Mesendoderm (in vitro differentiated cells): ENCODE results near the gene SIX5.
A peak's percentile ranks its signal among the peaks of the same experiment; 100 is the strongest.
"Not testable (repeated sequence)": the region's sequence is repeated elsewhere in the genome, so short reads cannot be mapped to it uniquely, and the experiment has no call there.

Experiments used
- DNase-seq: peaks from one replicate; pipeline ENCODE4 v3.0.0; 2013
- H2AK5ac ChIP-seq: 2 replicates; pipeline ENCODE4 v1.6.1; 2013; ENCODE audit warnings: low read length, inconsistent platforms
- H2BK120ac ChIP-seq: 2 replicates; pipeline ENCODE4 v1.6.1; 2013; ENCODE audit warnings: low read depth, mild to moderate bottlenecking, low read length, moderate library complexity, mixed read lengths
- H2BK15ac ChIP-seq: replicated peaks from 2 replicates; pipeline ENCODE4 v1.6.1; 2013; ENCODE audit warnings: low read depth, mild to moderate bottlenecking, moderate library complexity
- H2BK5ac ChIP-seq: 2 replicates; pipeline ENCODE4 v1.6.1; 2013; ENCODE audit warnings: low read length, inconsistent platforms
- H3K18ac ChIP-seq: 2 replicates; pipeline ENCODE4 v1.6.1; 2013; ENCODE audit warnings: mild to moderate bottlenecking, low read length, mixed read lengths
- H3K23ac ChIP-seq: one replicate; pipeline ENCODE4 v1.6.1; 2013; ENCODE audit warnings: low read length
- H3K27ac ChIP-seq: 2 replicates; pipeline ENCODE4 v1.5.1; 2013; ENCODE audit warnings: low read depth, mild to moderate bottlenecking, inconsistent platforms, low read length, moderate library complexity
- H3K27me3 ChIP-seq: 2 replicates; pipeline ENCODE4 v1.6.1; 2013; ENCODE audit warnings: low read length, control low read depth, mild to moderate bottlenecking, inconsistent platforms; ENCODE audit not compliant: insufficient read depth, poor library complexity
- H3K36me3 ChIP-seq: 2 replicates; pipeline ENCODE4 v1.6.1; 2013; ENCODE audit warnings: low read length, inconsistent platforms; ENCODE audit not compliant: control insufficient read depth, insufficient read depth
- H3K4ac ChIP-seq: one replicate; pipeline ENCODE4 v1.6.1; 2013; ENCODE audit warnings: low read depth, mild to moderate bottlenecking, low read length, moderate library complexity
- H3K4me1 ChIP-seq: 2 replicates; pipeline ENCODE4 v1.6.1; 2013; ENCODE audit warnings: low read depth, low read length, inconsistent platforms; ENCODE audit not compliant: control insufficient read depth
- H3K4me2 ChIP-seq: 2 replicates; pipeline ENCODE4 v1.6.1; 2013; ENCODE audit warnings: low read length
- H3K4me3 ChIP-seq: 2 replicates; pipeline ENCODE4 v1.5.1; 2013; ENCODE audit warnings: mild to moderate bottlenecking, low read length
- H3K56ac ChIP-seq: one replicate; pipeline ENCODE4 v1.6.1; 2013; ENCODE audit warnings: low read length
- H3K79me1 ChIP-seq: 2 replicates; pipeline ENCODE4 v1.6.1; 2013; ENCODE audit warnings: low read length, inconsistent platforms
- H3K79me2 ChIP-seq: 2 replicates; pipeline ENCODE4 v1.6.1; 2013; ENCODE audit warnings: mild to moderate bottlenecking, low read length; ENCODE audit not compliant: control insufficient read depth, insufficient read depth
- H3K9ac ChIP-seq: 2 replicates; pipeline ENCODE4 v1.6.1; 2013; ENCODE audit warnings: low read length, inconsistent platforms
- H4K5ac ChIP-seq: one replicate; pipeline ENCODE4 v1.6.1; 2013; ENCODE audit warnings: low read length
- H4K8ac ChIP-seq: one replicate; pipeline ENCODE4 v1.6.1; 2013; ENCODE audit warnings: low read depth, mild to moderate bottlenecking, control low read depth, low read length, moderate library complexity
- WGBS: extraction: QIAGEN DNeasy Blood & Tissue Kit; methylation state at CpG from one replicate; pipeline ENCODE4 v1.1.7; 2013; ENCODE audit warnings: low lambda C conversion rate, missing lambda C conversion rate; ENCODE audit not compliant: insufficient coverage; ENCODE audit errors: extremely low coverage; 5-methylcytosine and 5-hydroxymethylcytosine counted together

Gene SIX5

DNA sequence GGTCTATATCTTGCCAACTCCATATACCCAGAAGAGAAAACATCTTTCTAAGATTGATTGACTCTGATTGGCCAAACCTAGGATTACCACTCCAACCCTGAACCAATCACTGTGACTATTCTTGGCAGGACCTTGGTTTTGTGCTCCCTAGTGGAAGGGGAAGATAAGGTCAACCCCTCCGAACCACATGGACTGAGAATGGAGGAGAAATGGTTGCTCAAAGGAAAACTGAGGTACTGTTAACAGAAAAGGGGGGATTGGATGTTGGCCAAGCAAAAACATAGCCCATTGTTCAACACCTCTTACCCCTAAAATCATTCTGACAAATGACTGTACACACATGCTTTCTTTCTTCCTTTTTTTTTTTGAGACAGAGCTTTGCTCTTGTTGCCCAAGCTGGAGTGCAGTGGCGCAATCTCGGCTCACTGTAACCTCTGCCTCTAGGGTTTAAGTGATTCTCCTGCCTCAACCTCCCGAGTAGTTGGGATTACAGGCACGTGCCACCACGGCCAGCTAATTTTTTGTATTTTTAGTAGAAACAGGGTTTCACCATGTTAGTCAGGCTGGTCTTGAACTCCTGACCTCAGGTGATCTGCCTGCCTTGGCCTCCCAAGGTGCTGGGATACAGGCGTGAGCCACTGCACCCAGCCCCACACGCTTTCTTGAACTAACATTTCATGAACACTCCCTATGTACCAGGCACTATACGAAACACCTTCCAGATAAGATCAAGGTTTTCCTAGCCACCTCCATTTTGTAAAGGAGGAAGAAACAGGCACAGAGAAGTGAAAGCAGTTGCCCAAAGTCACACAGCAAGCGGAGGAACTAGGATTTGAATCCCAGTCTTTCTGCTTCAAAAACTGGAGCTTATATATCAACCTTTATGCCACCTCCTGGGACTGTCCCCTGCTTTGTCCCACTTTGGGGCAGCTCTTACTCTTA lies 29.3 kb downstream of the SIX5 start:
- Histone ChIP-seq H3K4me2 (no peak overlapping the region), H3K4ac (no peak overlapping the region), H4K5ac (no peak overlapping the region), H3K27me3 (no peaks in the 10 kb centered on the region), H3K4me3 (no peak overlapping the region), H2BK120ac (no peak overlapping the region), H3K27ac (no peak overlapping the region), H3K4me1 (no peaks in the 10 kb centered on the region), H3K79me1 (no peaks in the 10 kb centered on the region), H3K56ac (no peak overlapping the region), H3K23ac (no peak overlapping the region), H3K18ac (no peak overlapping the region), H3K79me2 (no peaks in the 10 kb centered on the region), H3K9ac (no peak overlapping the region), H4K8ac (no peak overlapping the region), H3K36me3 (no peaks in the 10 kb centered on the region), H2BK15ac (no peak overlapping the region), H2BK5ac (no peak overlapping the region), H2AK5ac (no peak overlapping the region)
- DNase-seq: no peak
- WGBS: no CpG with 5 or more reads among the region's 10 CpGs

DNA sequence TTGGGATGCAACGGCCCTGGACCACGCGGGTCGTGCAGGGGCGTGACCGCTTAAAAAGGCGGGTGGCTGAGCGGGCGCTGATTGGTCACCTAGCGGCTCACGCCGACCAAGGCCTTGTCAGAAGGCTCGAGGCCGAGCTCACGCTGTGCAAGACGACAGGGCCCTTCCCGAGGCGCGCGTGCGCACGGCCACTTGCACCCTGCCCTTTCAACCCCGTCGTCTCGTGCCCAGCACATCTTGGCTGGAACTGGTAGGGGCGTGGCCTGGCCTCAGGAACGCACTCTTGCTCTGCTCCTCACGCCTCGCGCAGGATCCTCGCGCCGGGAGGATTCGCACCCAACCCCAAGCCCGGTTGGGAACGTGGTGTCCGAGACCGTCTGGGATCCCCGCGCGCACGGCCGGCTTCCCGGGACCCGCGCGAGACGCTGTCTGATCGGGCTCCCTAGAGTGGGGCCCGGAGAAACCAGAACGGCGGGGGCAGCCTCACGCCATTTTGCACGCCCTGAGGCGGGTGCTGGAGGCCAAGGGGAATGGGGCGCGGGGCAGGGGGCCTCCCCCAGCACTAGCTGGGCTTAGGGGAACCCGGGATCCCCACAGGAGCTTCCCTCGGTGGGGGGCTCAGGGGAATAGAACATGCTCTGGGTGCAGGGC lies 35.8 kb downstream of the SIX5 start, which contains the start of gene MEIOSIN:
MEIOSIN (plus strand) TSS at position 280 of the 651 bp plus-strand sequence. CDS start 1,938 bp downstream, outside the sequence.
- no peak within 1 kb of the TSS for H2BK15ac ChIP-seq
- H3K79me1 ChIP-seq: peaks cover 10% of the 10 kb centered on the region
- peak within 1 kb of the TSS; percentile 30 for H3K56ac ChIP-seq
- H3K4me3 ChIP-seq: no peak within 1 kb of the TSS
- no peak within 1 kb of the TSS for H3K27ac ChIP-seq
- no peak within 1 kb of the TSS for H4K5ac ChIP-seq
- no peak within 1 kb of the TSS for H3K18ac ChIP-seq
- H3K9ac ChIP-seq: no peak within 1 kb of the TSS
- H2AK5ac ChIP-seq: no peak within 1 kb of the TSS
- H3K4me1 ChIP-seq: no peaks in the 10 kb centered on the region
- H3K4ac ChIP-seq: no peak within 1 kb of the TSS
- H3K23ac ChIP-seq: no peak within 1 kb of the TSS
- H3K36me3 ChIP-seq: no peaks in the 10 kb centered on the region
- no peak within 1 kb of the TSS for H2BK120ac ChIP-seq
- H3K27me3 ChIP-seq: no peaks in the 10 kb centered on the region
- H4K8ac ChIP-seq: no peak within 1 kb of the TSS
- WGBS: no CpG with 5 or more reads among the region's 59 CpGs
- peaks cover 13% of the 10 kb centered on the region for H3K79me2 ChIP-seq
- no peak within 1 kb of the TSS for H2BK5ac ChIP-seq
- H3K4me2 ChIP-seq: no peak within 1 kb of the TSS
- DNase-seq: no peak

DNA sequence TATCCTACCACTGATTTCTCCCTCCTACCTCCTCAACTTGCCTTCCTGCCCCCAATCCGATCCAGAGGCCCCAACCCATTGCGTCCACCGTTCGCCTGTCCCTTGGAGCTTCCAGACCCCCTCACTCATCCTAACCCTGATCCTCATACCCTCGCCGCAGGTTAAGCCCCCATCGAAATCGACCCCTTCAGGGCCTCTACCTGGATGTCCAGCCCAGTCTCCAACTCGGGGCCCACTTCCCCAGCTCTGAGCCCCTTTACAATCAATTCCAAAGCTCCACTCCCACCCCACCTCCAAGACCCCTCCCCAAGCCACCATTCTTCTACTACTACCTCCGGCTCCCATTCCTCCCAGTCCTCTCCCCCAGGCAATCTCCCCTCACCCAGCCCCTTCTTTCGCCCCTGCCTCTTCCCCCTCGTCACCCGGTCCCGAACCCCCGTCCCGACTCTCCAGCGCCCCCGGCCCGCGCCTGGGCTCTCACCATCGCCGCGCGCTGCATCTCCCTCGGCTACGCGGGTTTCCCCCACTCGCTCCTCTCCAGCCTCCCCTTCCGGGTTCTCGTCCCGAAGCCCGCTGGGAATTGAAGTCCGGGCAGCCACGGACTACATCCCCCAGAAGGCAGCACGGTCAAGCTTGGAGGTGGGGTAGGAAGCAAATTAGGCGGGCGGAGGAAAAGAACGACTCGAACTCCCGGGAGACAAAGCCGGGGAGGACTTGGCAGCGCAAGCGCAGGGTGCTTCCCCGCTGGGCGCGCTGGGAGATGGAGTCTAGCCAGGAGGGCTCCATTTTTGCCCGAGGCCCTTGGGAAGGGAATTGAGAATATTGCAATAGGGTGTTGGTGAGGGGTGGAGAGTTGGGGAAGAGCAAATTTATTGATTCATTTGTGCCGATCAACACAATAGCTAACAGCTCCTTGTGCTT lies 38.4 kb downstream of the SIX5 start, which contains the start of gene FBXO46:
FBXO46 (minus strand) TSS at position 529 of the 921 bp plus-strand sequence. CDS start 17,401 bp downstream, outside the sequence.
- Histone ChIP-seq H2BK120ac (no peak within 1 kb of the TSS), H3K4me1 (no peaks in the 10 kb centered on the region), H3K36me3 (no peaks in the 10 kb centered on the region), H2BK15ac (no peak within 1 kb of the TSS), H3K27me3 (no peaks in the 10 kb centered on the region), H3K18ac (peak within 1 kb of the TSS; percentile 89), H2BK5ac (peak within 1 kb of the TSS; percentile 13), H3K4me2 (peak within 1 kb of the TSS; percentile 96), H3K23ac (peak within 1 kb of the TSS; percentile 6), H2AK5ac (no peak within 1 kb of the TSS), H3K27ac (peak within 1 kb of the TSS; percentile 33), H3K4me3 (peak within 1 kb of the TSS; percentile 71), H3K56ac (peak within 1 kb of the TSS; percentile 96), H4K5ac (no peak within 1 kb of the TSS), H3K79me2 (peaks cover 24% of the 10 kb centered on the region), H3K79me1 (peaks cover 16% of the 10 kb centered on the region), H3K4ac (peak within 1 kb of the TSS; percentile 78), H3K9ac (peak within 1 kb of the TSS; percentile 95), H4K8ac (no peak within 1 kb of the TSS)
- peak; percentile 99 for DNase-seq
- no CpG with 5 or more reads among the region's 48 CpGs for WGBS

DNA sequence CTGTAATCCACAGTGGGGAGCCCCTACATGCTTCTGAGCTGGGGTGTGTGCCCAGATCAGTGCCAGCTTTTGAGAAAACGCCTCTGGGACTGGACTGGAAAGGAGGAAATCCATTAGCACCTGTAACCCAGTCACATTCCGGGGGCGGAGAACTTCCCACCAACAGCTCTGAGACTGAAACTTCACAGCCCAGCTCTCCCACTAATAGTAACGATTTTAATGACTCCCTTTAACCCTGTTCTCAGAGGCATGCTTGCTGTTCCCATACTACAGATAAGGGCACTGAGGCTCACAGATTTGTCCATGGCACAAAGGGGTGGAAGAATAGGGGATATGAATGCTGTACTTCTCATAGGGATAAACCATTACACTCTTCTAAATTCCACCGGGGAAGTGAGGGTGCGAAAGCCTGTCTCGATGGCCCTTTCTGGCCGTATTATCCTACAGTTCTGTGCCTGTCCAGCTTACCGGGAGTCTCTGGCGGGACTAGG lies 39.2 kb downstream of the SIX5 start:
- no CpG with 5 or more reads among the region's 10 CpGs for WGBS
- Histone ChIP-seq H2AK5ac (no peak overlapping the region), H3K4me1 (no peaks in the 10 kb centered on the region), H3K79me2 (peaks cover 24% of the 10 kb centered on the region), H3K4me3 (peak overlapping the region; percentile 71), H3K4me2 (peak overlapping the region; percentile 96), H3K23ac (peak overlapping the region; percentile 6), H3K79me1 (peaks cover 16% of the 10 kb centered on the region), H3K36me3 (no peaks in the 10 kb centered on the region), H2BK120ac (no peak overlapping the region), H3K27ac (peak overlapping the region; percentile 33), H4K8ac (no peak overlapping the region), H3K27me3 (no peaks in the 10 kb centered on the region), H2BK5ac (no peak overlapping the region), H2BK15ac (no peak overlapping the region), H3K56ac (peak overlapping the region; percentile 96), H4K5ac (no peak overlapping the region), H3K4ac (no peak overlapping the region), H3K18ac (peak overlapping the region; percentile 89), H3K9ac (peak overlapping the region; percentile 95)
- DNase-seq: peak; percentile 70

DNA sequence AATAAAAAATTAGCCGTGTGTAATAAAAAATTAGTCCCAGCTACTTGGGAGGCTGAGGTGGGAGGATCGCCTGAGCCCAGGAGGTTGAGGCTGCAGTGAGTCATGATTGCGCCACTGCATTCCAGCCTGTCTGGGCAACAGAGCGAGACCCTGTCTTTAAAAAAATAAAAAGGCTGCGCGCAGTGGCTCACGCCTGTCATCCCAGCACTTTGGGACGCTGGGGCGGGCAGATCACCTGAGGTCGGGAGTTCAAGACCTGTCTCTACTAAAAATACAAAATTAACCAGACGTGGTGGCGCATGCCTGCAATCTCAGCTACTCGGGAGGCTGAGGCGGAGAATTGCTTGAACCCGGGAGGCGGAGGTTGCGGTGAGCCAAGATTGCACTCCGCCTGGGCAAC lies 40.4 kb downstream of the SIX5 start:
- H3K27me3 ChIP-seq, H3K4me3 ChIP-seq, DNase-seq, H3K23ac ChIP-seq, H2AK5ac ChIP-seq, H3K56ac ChIP-seq, H3K27ac ChIP-seq, H2BK5ac ChIP-seq, H3K4me2 ChIP-seq, H3K4ac ChIP-seq, H2BK120ac ChIP-seq, H3K4me1 ChIP-seq, H4K8ac ChIP-seq, H3K36me3 ChIP-seq, H4K5ac ChIP-seq, H2BK15ac ChIP-seq, H3K9ac ChIP-seq, H3K18ac ChIP-seq: not testable (repeated sequence)
- H3K79me1 ChIP-seq: peaks cover 16% of the 10 kb centered on the region
- WGBS: no CpG with 5 or more reads among the region's 18 CpGs
- H3K79me2 ChIP-seq: peaks cover 26% of the 10 kb centered on the region
